ENCODE data around the gene SLC44A3.

The SLC44A3 gene

GRCh38 chr1:94875794-94876193 is 55.6 kb downstream of the SLC44A3 start:
- no peak for FAIRE-seq

DNA sequence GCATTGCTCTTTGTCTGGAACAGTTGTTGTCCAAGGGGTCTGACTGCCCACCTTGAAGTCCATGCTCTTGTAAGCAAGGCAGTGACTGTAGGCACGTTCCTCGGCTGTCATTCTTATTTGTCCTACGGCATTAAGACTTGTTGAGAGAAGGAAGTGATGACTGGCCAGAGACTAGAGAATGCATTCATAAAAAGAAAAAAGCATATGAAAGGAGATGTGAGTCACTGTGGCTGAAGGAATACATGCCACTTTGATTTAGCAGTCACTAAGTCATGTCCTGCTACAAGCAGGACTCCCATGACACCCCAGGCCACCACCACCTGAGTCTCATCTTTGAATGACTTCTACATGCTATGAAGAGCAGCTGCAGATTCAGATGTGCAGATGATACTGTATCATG is 56.2 kb downstream of the SLC44A3 start:
- no peak for FAIRE-seq

- FAIRE-seq: no peak
Measured at GRCh38 chr1:94878329-94878728, 58.2 kb downstream of the SLC44A3 start.

GRCh38 chr1:94883691-94884090 is 63.5 kb downstream of the SLC44A3 start:
- FAIRE-seq: no peak

- FAIRE-seq: no peak
Measured at GRCh38 chr1:94884106-94884505, 63.9 kb downstream of the SLC44A3 start.

- no peak for FAIRE-seq
Measured at GRCh38 chr1:94884507-94884906, 64.3 kb downstream of the SLC44A3 start.

GRCh38 chr1:94886361-94886760 is 66.2 kb downstream of the SLC44A3 start:
- FAIRE-seq: no peak

GRCh38 chr1:94887106-94887505 is 66.9 kb downstream of the SLC44A3 start:
- no peak for FAIRE-seq

DNA sequence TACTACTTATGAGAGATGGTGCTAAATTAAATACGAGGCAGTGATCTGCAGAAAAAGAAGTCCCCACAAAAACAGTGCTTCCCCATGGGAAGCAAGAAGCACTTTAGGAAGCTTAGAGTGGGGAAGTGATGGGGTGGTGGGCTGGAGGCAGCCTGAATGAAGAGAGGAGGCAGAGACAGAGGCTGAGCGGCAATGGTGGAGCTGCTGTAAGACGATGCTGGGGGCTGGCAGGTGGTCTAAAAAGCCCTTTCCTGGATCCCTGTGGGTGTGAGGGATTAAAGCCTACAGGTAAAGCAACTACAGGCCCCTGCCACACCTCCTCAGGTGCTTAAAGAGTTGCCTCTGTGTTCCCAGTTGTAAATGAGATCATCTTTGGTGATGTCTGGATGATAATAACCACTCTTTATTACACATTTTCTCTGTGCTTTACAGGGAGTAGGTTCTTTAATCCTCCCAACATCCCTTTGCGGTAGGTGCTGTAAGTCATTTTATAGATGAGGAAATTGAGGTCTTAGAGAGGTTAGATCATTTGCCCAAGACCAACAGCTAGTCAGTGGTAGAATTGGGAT is 67.5 kb downstream of the SLC44A3 start:
- no peak for FAIRE-seq

- FAIRE-seq: no peak
Measured at GRCh38 chr1:94888201-94888600, 68.0 kb downstream of the SLC44A3 start.

GRCh38 chr1:94892604-94893254 is 72.6 kb downstream of the SLC44A3 start:
- FAIRE-seq: no peak

DNA sequence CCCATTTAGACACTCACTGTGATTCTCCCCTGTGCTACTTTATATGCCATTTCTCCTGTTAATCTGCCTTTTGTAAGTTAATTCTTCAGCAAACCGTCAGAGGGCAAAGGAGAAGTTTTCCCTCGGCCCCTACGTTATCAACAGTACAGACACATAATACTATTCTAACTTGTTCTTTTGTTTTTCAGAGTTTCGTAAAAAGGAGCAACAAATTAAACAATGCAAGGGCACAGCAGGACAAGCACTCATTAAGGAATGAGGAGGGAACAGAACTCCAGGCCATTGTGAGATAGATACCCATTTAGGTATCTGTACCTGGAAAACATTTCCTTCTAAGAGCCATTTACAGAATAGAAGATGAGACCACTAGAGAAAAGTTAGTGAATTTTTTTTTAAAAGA is 74.5 kb downstream of the SLC44A3 start:
- FAIRE-seq: no peak

GRCh38 chr1:94895518-94895917 is 75.4 kb downstream of the SLC44A3 start:
- no peak for FAIRE-seq

DNA sequence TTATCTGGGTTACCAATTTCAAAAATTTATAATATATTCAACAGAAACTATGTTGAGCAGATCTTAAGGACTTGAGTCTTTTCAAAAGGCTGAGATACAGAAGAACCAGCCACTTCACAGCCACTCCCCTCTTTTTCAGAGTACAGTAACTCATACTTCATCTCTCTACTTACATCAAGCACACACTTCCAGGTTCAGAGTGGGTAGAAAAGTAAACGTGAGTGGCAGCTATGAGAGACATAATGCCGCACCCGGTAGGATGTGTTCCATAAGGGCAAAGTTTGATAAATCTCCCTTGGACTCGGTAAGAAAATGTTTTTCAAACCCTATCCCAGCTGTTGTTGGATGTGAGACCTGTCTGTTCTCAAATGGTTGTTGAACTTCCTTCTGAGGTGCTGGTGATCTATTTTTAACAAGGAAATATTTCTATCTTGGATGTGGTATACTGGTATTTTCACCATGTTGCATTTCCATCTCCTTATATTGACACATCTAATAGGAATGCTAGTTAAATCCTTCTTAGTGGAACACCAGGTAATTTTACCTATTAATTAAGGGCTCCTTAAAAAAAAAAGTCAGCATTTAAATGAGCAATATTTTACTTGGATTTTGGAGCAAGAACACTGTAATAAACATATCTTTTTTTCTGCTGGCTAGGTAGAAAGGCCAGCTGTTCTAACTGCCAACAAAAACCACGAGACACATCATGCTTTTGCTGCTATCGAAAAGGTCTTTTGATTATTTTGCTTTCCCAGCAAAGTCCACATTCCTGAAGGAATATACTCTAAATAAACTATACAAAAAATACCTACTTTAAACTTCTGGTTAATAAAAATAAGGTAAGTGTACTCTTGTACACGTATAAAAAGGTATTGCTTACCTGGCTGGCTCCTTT is 78.6 kb downstream of the SLC44A3 start:
- FAIRE-seq: no peak

GRCh38 chr1:94899756-94900155 is 79.6 kb downstream of the SLC44A3 start:
- no peak for FAIRE-seq

- no peak for FAIRE-seq
Measured at GRCh38 chr1:94901841-94902240, 81.7 kb downstream of the SLC44A3 start.

DNA sequence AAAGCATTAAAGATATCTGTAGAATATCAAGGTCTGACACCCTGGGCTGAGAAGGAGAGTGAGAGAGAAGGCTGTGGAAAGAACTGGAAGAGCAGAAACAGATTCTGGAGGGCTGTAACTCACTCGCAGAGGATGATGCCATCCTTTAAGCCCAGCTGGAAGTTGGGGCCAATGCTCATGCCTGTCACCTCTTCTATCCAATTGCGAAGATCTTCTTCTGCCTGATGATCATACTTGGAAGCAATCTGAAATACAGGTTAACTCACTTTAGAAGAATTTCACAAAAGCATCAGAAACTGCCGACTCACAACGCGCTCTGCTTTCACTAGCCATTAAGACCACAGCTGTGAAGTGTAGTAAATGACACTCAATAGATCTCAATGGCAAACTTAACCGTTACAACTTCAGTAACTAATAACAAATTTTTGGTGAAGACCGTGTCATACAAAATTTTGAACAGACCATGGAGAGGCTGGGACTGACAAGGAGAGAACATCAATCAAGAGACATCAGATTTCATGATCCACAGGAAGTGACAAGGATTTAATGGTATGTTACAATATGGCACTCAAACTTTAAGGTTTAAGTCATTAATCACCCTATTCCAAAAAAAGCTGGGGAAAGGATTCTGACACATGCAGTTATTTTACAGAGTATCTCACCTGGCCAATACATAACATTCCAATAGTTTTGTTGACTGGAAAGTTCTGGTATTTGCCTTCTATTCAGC is 83.3 kb downstream of the SLC44A3 start:
- no peak for FAIRE-seq

- no peak for FAIRE-seq
Measured at GRCh38 chr1:94905207-94905606, 85.0 kb downstream of the SLC44A3 start.

DNA sequence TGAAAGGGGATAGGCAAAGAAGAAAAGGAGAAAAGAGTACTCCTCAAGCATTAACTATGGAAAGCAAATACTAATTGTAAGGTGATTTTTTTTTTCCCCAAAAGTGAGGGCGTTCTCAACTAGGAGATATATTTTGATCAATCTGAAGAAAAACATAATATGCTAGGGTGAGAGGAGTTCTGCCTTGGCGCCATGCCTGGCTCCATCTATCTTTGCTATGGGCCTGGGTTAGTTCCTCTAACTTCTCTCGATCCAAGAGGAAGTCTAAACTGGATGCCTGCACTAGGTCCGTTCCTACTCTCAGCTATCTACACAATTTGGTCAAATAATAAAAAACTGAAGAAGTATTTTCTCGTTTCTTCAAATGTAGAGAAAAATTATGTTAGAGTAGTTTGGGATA is 86.2 kb downstream of the SLC44A3 start:
- FAIRE-seq: no peak

GRCh38 chr1:94907136-94907535 is 87.0 kb downstream of the SLC44A3 start:
- no peak for FAIRE-seq

DNA sequence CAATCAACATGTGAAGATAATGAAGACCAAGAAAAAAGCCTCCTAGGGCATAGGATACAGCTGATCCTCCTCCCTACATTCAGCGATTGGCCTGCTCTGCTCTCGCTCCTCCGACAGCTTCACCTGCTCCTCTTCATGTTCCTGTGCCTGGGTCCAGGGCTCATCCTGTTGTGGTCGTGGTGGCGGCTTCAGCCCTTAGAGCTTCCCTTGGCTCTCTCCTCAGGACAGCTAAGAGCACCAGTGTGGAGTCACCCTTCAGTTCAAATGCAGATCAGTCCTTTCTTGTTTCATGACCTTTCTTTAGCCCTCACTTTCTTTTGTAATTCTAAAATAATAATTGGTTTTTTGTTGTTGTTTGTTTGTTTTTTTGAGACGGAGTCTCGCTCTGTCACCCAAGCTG is 88.0 kb downstream of the SLC44A3 start:
- no peak for FAIRE-seq

DNA sequence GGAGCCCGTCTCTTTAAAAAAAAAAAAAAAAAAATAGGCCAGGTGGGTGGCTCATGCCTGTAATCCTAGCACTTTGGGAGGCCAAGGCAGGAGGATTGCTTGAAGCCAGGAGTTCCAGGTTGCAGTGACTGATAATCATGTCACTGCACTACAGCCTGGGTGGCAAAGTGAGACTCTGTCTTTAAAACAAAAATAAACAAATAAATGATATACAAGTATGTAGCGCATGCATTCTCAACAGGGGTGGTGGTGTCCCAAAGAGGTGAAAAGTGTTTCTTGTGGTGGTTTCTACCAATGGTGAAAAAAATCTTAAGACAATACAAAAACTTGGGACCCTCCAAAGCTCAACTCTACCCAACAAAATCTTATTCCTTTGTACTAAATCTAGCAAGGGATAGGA is 88.8 kb downstream of the SLC44A3 start:
- FAIRE-seq: no peak

GRCh38 chr1:94909486-94909885 is 89.3 kb downstream of the SLC44A3 start:
- no peak for FAIRE-seq
